Measurements from ENCODE around the gene KLC3.

- no peak for TF ChIP-seq POLR2AphosphoS5 (IDR thresholded peaks at IDR 0.05; ENCODE audit: low read depth, low read length)
- no peak for TF ChIP-seq TAF1 (IDR thresholded peaks at IDR 0.05; ENCODE audit: low read depth, low read length)
Measured at GRCh38 chr19:45347570-45348366, 7.2 kb downstream of the KLC3 start.

All from GM12891 (cell line).